CD8-positive, alpha-beta memory T cell (primary cell): ENCODE results near the gene CCNQ. TPM values are rescaled to one million over a fixed set of nuclear protein-coding genes. Genes with fewer than 3 reads are reported as not detected.

Experiments
- CTCF ChIA-PET: fragments of 350-600 bp; sonication (Branson Sonifier 250); formaldehyde crosslinking; loops from one replicate; lab custom pipeline; 2021; ENCODE audit warnings: antibody characterized with exemption; lab: Charles Lee
- POLR2A ChIA-PET: fragments of 350-600 bp; sonication (Branson Sonifier 250); formaldehyde crosslinking; loops from one replicate; lab custom pipeline; 2021; ENCODE audit warnings: antibody characterized with exemption; lab: Charles Lee
- DNase-seq, 5 donors: peaks; one replicate each; pipeline versions ENCODE4 v3.0.0 to v3.0.0-alpha.2; 2020 to 2022; ENCODE audit warnings: mixed read lengths in 1 of 5
- H3K27ac ChIP-seq: one replicate; pipeline ENCODE4 v1.7.0; 2013; ENCODE audit warnings: low read depth, mild to moderate bottlenecking, low read length, moderate library complexity
- H3K27me3 ChIP-seq: 2 replicates; pipeline ENCODE4 v1.7.0; 2013; ENCODE audit warnings: low read length, mild to moderate bottlenecking; ENCODE audit not compliant: insufficient read depth, poor library complexity, severe bottlenecking
- H3K36me3 ChIP-seq: 2 replicates; pipeline ENCODE4 v1.7.0; 2013; ENCODE audit warnings: mild to moderate bottlenecking, low read length, moderate library complexity; ENCODE audit not compliant: insufficient read depth
- H3K4me1 ChIP-seq: 2 replicates; pipeline ENCODE4 v1.7.0; 2013; ENCODE audit warnings: mild to moderate bottlenecking, low read length, moderate library complexity; ENCODE audit not compliant: insufficient read depth
- H3K4me3 ChIP-seq: 2 replicates; pipeline ENCODE4 v1.7.0; 2013; ENCODE audit warnings: mild to moderate bottlenecking, low read length
- H3K9me3 ChIP-seq: 2 replicates; pipeline ENCODE4 v1.7.0; 2013; ENCODE audit warnings: mild to moderate bottlenecking, low read length
- H3K27ac Mint-ChIP-seq, 8 donors: one replicate each; pipeline ENCODE4 v1.8.0; 2020 to 2021; ENCODE audit warnings: mixed read lengths in 8 of 8, mild to moderate bottlenecking in 6 of 8, inconsistent platforms in 3 of 8, moderate library complexity in 3 of 8
- H3K27me3 Mint-ChIP-seq, 2 donors: one replicate each; pipeline ENCODE4 v1.8.0; 2020 to 2021; ENCODE audit warnings: mixed read lengths in 2 of 2, mild to moderate bottlenecking in 1 of 2, moderate library complexity in 1 of 2
- H3K36me3 Mint-ChIP-seq, 3 donors: one replicate each; pipeline ENCODE4 v1.8.0; 2020 to 2021; ENCODE audit warnings: mixed read lengths in 3 of 3, inconsistent platforms in 1 of 3, mild to moderate bottlenecking in 1 of 3
- H3K4me1 Mint-ChIP-seq, 3 donors: one replicate each; pipeline ENCODE4 v1.8.0; 2020 to 2021; ENCODE audit warnings: mixed read lengths in 3 of 3, inconsistent platforms in 1 of 3, mild to moderate bottlenecking in 1 of 3
- H3K4me3 Mint-ChIP-seq, 7 donors: one replicate each; pipeline ENCODE4 v1.8.0; 2020 to 2021; ENCODE audit warnings: mixed read lengths in 7 of 7, mild to moderate bottlenecking in 6 of 7, moderate library complexity in 4 of 7, inconsistent platforms in 2 of 7
- H3K9me3 Mint-ChIP-seq, 5 donors: one replicate each; pipeline ENCODE4 v1.8.0; 2020 to 2022; ENCODE audit warnings: mixed read lengths in 5 of 5, mild to moderate bottlenecking in 3 of 5, moderate library complexity in 2 of 5, inconsistent platforms in 1 of 5
- polyA plus RNA-seq: library from polyadenylated mRNA; unstranded; fragments of 300-500 nt; fragmentation: Illumina TruSeq; gene quantifications from one replicate; pipeline ENCODE4 v1.2.3, GENCODE V29; 2021
- total RNA-seq, 2 experiments: library from RNA; stranded (reverse); gene quantifications; one replicate each; pipeline ENCODE4 v1.2.3, GENCODE V29; 2021

Gene CCNQ
- total and polyA plus RNA-seq, 3 experiments from 2014 or later: 36.2 to 38.3 (median 36.9) TPM

- Mint-ChIP-seq H3K9me3 (peaks cover 0 to 6% (median 3%) of the 10 kb centered on the region in 5 donors), H3K4me3 (no peak overlapping the region), H3K27ac (peak overlapping the region in 1 of 8 donors; percentile 31), H3K4me1 (no peaks in the 10 kb centered on the region), H3K36me3 (peaks cover 0 to 5% (median 0%) of the 10 kb centered on the region in 3 donors), H3K27me3 (peaks cover 5 to 12% of the 10 kb centered on the region in 2 donors)
- no peaks in the 10 kb centered on the region for H3K27me3 ChIP-seq
- no peaks in the 10 kb centered on the region for H3K4me1 ChIP-seq
- DNase-seq: no peak
- CTCF ChIA-PET: no interaction called here
- no peaks in the 10 kb centered on the region for H3K36me3 ChIP-seq
- H3K4me3 ChIP-seq: no peak overlapping the region
- POLR2A ChIA-PET: no interaction called here
- H3K27ac ChIP-seq: no peak overlapping the region
- H3K9me3 ChIP-seq: no peaks in the 10 kb centered on the region
These were observed 29.2 kb upstream of the CCNQ start for GRCh38 chrX:153628129-153628528.

- H3K4me3 ChIP-seq: no peak overlapping the region
- Mint-ChIP-seq H3K27me3 (peaks cover 9 to 14% of the 10 kb centered on the region in 2 donors), H3K4me1 (no peaks in the 10 kb centered on the region), H3K36me3 (peaks cover 0 to 5% (median 0%) of the 10 kb centered on the region in 3 donors), H3K9me3 (peaks cover 0 to 6% (median 3%) of the 10 kb centered on the region in 5 donors), H3K27ac (no peak overlapping the region), H3K4me3 (no peak overlapping the region)
- no peak overlapping the region for H3K27ac ChIP-seq
- ChIA-PET POLR2A (no interaction called here), CTCF (no interaction called here)
- no peaks in the 10 kb centered on the region for H3K36me3 ChIP-seq
- H3K27me3 ChIP-seq: no peaks in the 10 kb centered on the region
- no peaks in the 10 kb centered on the region for H3K4me1 ChIP-seq
- H3K9me3 ChIP-seq: no peaks in the 10 kb centered on the region
- no peak for DNase-seq
These were observed 28.8 kb upstream of the CCNQ start for GRCh38 chrX:153627675-153628111.

- peaks cover 0 to 6% (median 3%) of the 10 kb centered on the region in 5 donors for H3K9me3 Mint-ChIP-seq
- no peaks in the 10 kb centered on the region for H3K4me1 ChIP-seq
- H3K36me3 ChIP-seq: no peaks in the 10 kb centered on the region
- no peak for DNase-seq
- peaks cover 0 to 5% (median 0%) of the 10 kb centered on the region in 3 donors for H3K36me3 Mint-ChIP-seq
- no peak overlapping the region for H3K4me3 Mint-ChIP-seq
- H3K27ac ChIP-seq: no peak overlapping the region
- CTCF ChIA-PET: no interaction called here
- H3K27me3 ChIP-seq: no peaks in the 10 kb centered on the region
- no peak overlapping the region for H3K27ac Mint-ChIP-seq
- no peak overlapping the region for H3K4me3 ChIP-seq
- H3K9me3 ChIP-seq: no peaks in the 10 kb centered on the region
- H3K4me1 Mint-ChIP-seq: no peaks in the 10 kb centered on the region
- POLR2A ChIA-PET: no interaction called here
- H3K27me3 Mint-ChIP-seq: peaks cover 15 to 19% of the 10 kb centered on the region in 2 donors
These were observed 28.1 kb upstream of the CCNQ start for GRCh38 chrX:153626863-153627674.

GRCh38 chrX:153626025-153626633, 27.2 kb upstream of the CCNQ start:
- Histone ChIP-seq H3K27ac (no peak overlapping the region), H3K4me3 (no peak overlapping the region), H3K9me3 (no peaks in the 10 kb centered on the region), H3K27me3 (no peaks in the 10 kb centered on the region), H3K36me3 (no peaks in the 10 kb centered on the region), H3K4me1 (no peaks in the 10 kb centered on the region)
- DNase-seq: no peak
- H3K4me1 Mint-ChIP-seq: no peaks in the 10 kb centered on the region
- ChIA-PET POLR2A (no interaction called here), CTCF (no interaction called here)
- no peak overlapping the region for H3K4me3 Mint-ChIP-seq
- H3K27ac Mint-ChIP-seq: no peak overlapping the region
- peaks cover 0 to 3% (median 0%) of the 10 kb centered on the region in 3 donors for H3K36me3 Mint-ChIP-seq
- H3K9me3 Mint-ChIP-seq: peaks cover 0 to 3% (median under 1%) of the 10 kb centered on the region in 5 donors
- peaks cover 17 to 24% of the 10 kb centered on the region in 2 donors for H3K27me3 Mint-ChIP-seq

GRCh38 chrX:153625271-153626024, 26.5 kb upstream of the CCNQ start:
- no peaks in the 10 kb centered on the region for H3K9me3 ChIP-seq
- H3K27me3 ChIP-seq: no peaks in the 10 kb centered on the region
- no peak overlapping the region for H3K4me3 Mint-ChIP-seq
- H3K27me3 Mint-ChIP-seq: peaks cover 14 to 22% of the 10 kb centered on the region in 2 donors
- H3K4me1 Mint-ChIP-seq: no peaks in the 10 kb centered on the region
- no peaks in the 10 kb centered on the region for H3K36me3 Mint-ChIP-seq
- no peak overlapping the region for H3K27ac ChIP-seq
- no peaks in the 10 kb centered on the region for H3K4me1 ChIP-seq
- H3K36me3 ChIP-seq: no peaks in the 10 kb centered on the region
- CTCF ChIA-PET: no interaction called here
- no peak overlapping the region for H3K27ac Mint-ChIP-seq
- no peak for DNase-seq
- no peak overlapping the region for H3K4me3 ChIP-seq
- POLR2A ChIA-PET: no interaction called here
- no peaks in the 10 kb centered on the region for H3K9me3 Mint-ChIP-seq

- no peak overlapping the region for H3K4me3 ChIP-seq
- H3K9me3 Mint-ChIP-seq: no peaks in the 10 kb centered on the region
- H3K27ac Mint-ChIP-seq: no peak overlapping the region
- no peak overlapping the region for H3K27ac ChIP-seq
- no peaks in the 10 kb centered on the region for H3K27me3 ChIP-seq
- H3K9me3 ChIP-seq: no peaks in the 10 kb centered on the region
- no peaks in the 10 kb centered on the region for H3K36me3 Mint-ChIP-seq
- no peaks in the 10 kb centered on the region for H3K4me1 Mint-ChIP-seq
- no peaks in the 10 kb centered on the region for H3K36me3 ChIP-seq
- ChIA-PET POLR2A (no interaction called here), CTCF (interaction anchor here (0.6 to 1.2 kb wide), 2 partner anchors 15 to 249 kb away, joined by 3 read pairs; no protein-coding TSS in a partner anchor)
- DNase-seq: no peak
- H3K27me3 Mint-ChIP-seq: peaks cover 14 to 18% of the 10 kb centered on the region in 2 donors
- H3K4me1 ChIP-seq: no peaks in the 10 kb centered on the region
- H3K4me3 Mint-ChIP-seq: no peak overlapping the region
These were observed 25.5 kb upstream of the CCNQ start for GRCh38 chrX:153624196-153625091.

- Mint-ChIP-seq H3K27ac (no peak overlapping the region), H3K9me3 (no peaks in the 10 kb centered on the region), H3K4me1 (no peaks in the 10 kb centered on the region), H3K4me3 (no peak overlapping the region), H3K27me3 (peaks cover 14 to 16% of the 10 kb centered on the region in 2 donors), H3K36me3 (no peaks in the 10 kb centered on the region)
- H3K4me3 ChIP-seq: no peak overlapping the region
- no peaks in the 10 kb centered on the region for H3K36me3 ChIP-seq
- H3K4me1 ChIP-seq: no peaks in the 10 kb centered on the region
- CTCF ChIA-PET: interaction anchor here (1.2 kb wide), 1 partner anchor 14 kb away, joined by 3 read pairs; no protein-coding TSS in a partner anchor
- POLR2A ChIA-PET: no interaction called here
- no peaks in the 10 kb centered on the region for H3K27me3 ChIP-seq
- H3K9me3 ChIP-seq: no peaks in the 10 kb centered on the region
- DNase-seq: no peak
- H3K27ac ChIP-seq: no peak overlapping the region
These were observed 24.5 kb upstream of the CCNQ start for GRCh38 chrX:153623310-153624029.
